Adrenal gland (tissue), 12 donors: ENCODE data around the gene DCTN2. TPM values are rescaled to one million over a fixed set of nuclear protein-coding genes. Genes with fewer than 3 reads are reported as not detected.

ENCODE experiments used
- DNase-seq, 7 donors: peaks; one replicate each; pipeline ENCODE4 v3.0.0-alpha.2; 2019 to 2020
- H3K27ac ChIP-seq, 5 donors: fragments of 200-600 bp; sonication (generic) in 4 of 5; 1 replicate in 3 of 5; 2 replicates in 2 of 5; pipeline versions ENCODE4 v1.5.1 to v1.8.0; 2016 to 2020; ENCODE audit warnings: mild to moderate bottlenecking in 1 of 5
- H3K27me3 ChIP-seq: fragments of 200-600 bp; 2 replicates; pipeline ENCODE4 v1.8.0; 2021
- H3K36me3 ChIP-seq, 2 donors: fragments of 200-600 bp; replicated peaks in 1 of 2; 1 replicate in 1 of 2; 2 replicates in 1 of 2; pipeline versions ENCODE4 v1.5.1 to v1.8.0; 2018 to 2022
- H3K4me1 ChIP-seq, 2 donors: fragments of 200-600 bp; replicated peaks in 1 of 2; 1 replicate in 1 of 2; 2 replicates in 1 of 2; pipeline versions ENCODE4 v1.5.1 to v1.8.0; 2018 to 2021
- H3K4me3 ChIP-seq, 4 donors: fragments of 200-600 bp; sonication (generic) in 3 of 4; one replicate each; pipeline ENCODE4 v1.5.1; 2016 to 2018
- H3K9me3 ChIP-seq, 3 donors: fragments of 200-600 bp; sonication (generic) in 1 of 3; replicated peaks in 1 of 3; 1 replicate in 2 of 3; 2 replicates in 1 of 3; pipeline versions ENCODE4 v1.5.1 to v1.8.0; 2016 to 2021
- POLR2A ChIP-seq, 2 donors: fragments of 450-650 bp; IDR thresholded peaks; one replicate each; pipeline ENCODE4 v1.6.1; 2017; ENCODE audit warnings: antibody characterized with exemption in 2 of 2, mild to moderate bottlenecking in 2 of 2, moderate library complexity in 1 of 2
- WGBS, 4 donors: extraction: QIAGEN DNeasy Blood & Tissue Kit in 2 of 4; methylation state at CpG; one replicate each; pipeline versions ENCODE4 v1.1.5 to v1.1.7; 2013 to 2017; 5-methylcytosine and 5-hydroxymethylcytosine counted together
- intact Hi-C, 2 donors: fragments of 100-400 bp; cut with DNase I; formaldehyde crosslinking; loops; one replicate each; pipeline versions ENCODE4 v1.14.1 to v1.15.0; 2022 to 2023
- polyA plus RNA-seq, 3 donors: library from polyadenylated mRNA; stranded (reverse); fragments of 200-250 nt in 2 of 3; fragments of 350-450 nt in 1 of 3; fragmentation: Illumina TruSeq in 1 of 3; extraction: RNeasy Lipid Tissue Mini Kit (QIAGEN cat#74804) in 1 of 3; gene quantifications; one replicate each; pipeline ENCODE4 v1.2.3, GENCODE V29; 2013 to 2014
- total RNA-seq, 9 donors: library from RNA; depleted of rRNA in 4 of 9; stranded (reverse); fragments of >200 nt in 4 of 9; fragments of 120-200 nt in 1 of 9; fragmentation: NEBNext Ultra II Directional in 1 of 9; extraction: Animal tissue kit (Norgen Biotek cat#: 25700) in 1 of 9; gene quantifications; one replicate each; pipeline versions ENCODE4 v1.1.0 to v1.2.4, GENCODE V29; 2013 to 2023
- TF ChIP-seq, protein P1 (sequence below), 6 experiments: fragments of 450-650 bp in 4 of 6; fragments of 200-600 bp in 2 of 6; sonication (generic) in 1 of 6; IDR thresholded peaks; 1 replicate in 5 of 6; 2 replicates in 1 of 6; pipeline versions ENCODE4 v1.5.1 to v1.8.0; 2016 to 2021; ENCODE audit warnings: antibody characterized with exemption in 6 of 6, mild to moderate bottlenecking in 2 of 6, moderate library complexity in 1 of 6
- donor health status: healthy with polysubstance abuse.
- donor health status: Bipolar disorder and iron deficiency.
- donor health status: DM: yes; HTN: yes; CAD: no.
- donor health status: DM: no; HTN: no; CAD: no.
- donor health status: DM: no; HTN: no; CAD: no.
- donor health status: DM: yes; HTN: yes; CAD: no.

The DCTN2 gene
- total and polyA plus RNA-seq, 12 donors: 81.2 to 238 (median 135) TPM

DNA sequence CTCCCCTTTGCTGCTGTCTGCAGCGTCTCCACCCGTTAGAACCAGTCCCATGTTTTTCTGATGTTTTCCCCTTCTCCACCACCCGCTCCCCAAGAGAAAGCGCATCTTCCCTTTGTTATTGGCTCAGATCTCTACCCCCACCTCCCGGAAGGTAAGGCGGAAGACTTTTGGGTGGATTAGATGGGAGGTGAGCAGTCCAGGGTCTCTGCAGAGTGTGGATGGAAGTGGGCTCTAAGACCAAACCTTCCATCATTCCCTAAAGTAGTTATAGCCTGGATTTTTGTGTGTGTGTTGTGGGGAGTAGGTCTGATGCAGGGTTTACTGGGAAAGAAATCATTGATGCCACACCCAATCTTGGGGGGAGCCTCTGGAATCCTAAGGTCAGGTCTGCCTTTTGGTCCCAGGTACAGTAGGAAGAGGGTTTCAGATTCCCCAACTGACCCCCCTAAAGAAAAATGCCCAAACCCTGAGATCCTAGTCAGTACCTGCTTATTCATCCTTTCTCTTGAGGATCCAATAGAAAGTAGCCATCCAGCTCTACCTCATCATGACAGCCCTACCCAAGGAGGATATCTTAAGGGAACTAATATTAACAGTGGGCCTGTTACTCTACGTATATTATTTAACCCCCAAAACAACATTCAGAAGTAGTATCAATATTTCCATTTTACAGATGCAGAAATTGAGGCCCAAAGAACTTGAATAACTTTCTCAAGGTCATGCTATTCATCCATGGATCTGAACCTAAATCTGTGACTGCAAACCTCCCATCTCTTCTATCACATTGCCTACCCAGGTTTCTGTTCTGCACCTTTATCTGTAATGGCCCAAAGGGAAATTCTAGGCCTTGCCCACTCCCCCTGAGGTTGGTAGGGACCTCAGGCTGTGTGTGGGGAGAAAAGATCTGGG lies 3.9 kb upstream of the DCTN2 start:
- WGBS, 4 donors: 59 to 63% (median 60%) methylated on average over 7 of the region's 7 CpGs
- H3K4me1 ChIP-seq: peaks cover 4 to 10% of the 10 kb centered on the region in 2 donors
- H3K27me3 ChIP-seq: peaks cover 8% of the 10 kb centered on the region
- intact Hi-C loops: no loop called here
- TF ChIP-seq POLR2A (IDR thresholded peaks at IDR 0.05): no peak
- TF ChIP-seq, protein P1, sequence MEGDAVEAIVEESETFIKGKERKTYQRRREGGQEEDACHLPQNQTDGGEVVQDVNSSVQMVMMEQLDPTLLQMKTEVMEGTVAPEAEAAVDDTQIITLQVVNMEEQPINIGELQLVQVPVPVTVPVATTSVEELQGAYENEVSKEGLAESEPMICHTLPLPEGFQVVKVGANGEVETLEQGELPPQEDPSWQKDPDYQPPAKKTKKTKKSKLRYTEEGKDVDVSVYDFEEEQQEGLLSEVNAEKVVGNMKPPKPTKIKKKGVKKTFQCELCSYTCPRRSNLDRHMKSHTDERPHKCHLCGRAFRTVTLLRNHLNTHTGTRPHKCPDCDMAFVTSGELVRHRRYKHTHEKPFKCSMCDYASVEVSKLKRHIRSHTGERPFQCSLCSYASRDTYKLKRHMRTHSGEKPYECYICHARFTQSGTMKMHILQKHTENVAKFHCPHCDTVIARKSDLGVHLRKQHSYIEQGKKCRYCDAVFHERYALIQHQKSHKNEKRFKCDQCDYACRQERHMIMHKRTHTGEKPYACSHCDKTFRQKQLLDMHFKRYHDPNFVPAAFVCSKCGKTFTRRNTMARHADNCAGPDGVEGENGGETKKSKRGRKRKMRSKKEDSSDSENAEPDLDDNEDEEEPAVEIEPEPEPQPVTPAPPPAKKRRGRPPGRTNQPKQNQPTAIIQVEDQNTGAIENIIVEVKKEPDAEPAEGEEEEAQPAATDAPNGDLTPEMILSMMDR (IDR thresholded peaks at IDR 0.05): no peak
- H3K4me3 ChIP-seq: no peak overlapping the region
- no peak for DNase-seq
- H3K36me3 ChIP-seq: no peaks in the 10 kb centered on the region
- H3K27ac ChIP-seq: no peak overlapping the region
- H3K9me3 ChIP-seq: no peaks in the 10 kb centered on the region

DNA sequence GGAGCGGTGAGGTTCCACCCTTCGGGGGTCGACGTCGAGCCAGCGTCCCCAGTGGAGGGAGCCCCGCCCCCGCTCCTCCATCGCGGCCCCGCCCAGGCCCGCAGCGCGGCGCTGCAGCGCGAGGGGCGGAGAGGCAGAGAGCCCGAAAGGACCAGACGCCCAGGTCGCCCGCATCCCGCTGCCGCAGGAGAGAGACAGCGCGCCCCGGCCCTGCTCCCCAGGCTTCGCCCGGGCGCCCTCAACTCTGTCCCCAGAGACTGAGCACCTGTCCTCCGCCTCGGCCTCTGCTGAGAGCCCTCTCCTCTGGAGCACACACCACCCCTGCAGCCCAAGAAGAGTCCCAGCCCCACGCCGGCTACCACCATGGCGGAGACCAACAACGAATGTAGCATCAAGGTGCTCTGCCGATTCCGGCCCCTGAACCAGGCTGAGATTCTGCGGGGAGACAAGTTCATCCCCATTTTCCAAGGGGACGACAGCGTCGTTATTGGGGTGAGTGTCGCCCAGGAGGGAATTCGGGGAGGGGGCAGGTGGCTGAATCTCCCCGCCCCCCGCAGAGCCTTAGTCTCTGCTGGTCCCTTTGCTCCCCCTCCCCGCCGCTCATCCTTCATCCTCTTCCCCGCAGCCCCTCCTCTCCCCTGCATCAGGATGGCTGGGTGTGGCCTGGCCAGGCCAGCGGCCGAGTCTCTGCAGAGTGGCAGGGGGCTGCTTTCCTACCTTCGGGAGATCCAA lies 3.1 kb upstream of the DCTN2 start, which contains the start of gene KIF5A:
Gene KIF5A (plus strand): TSS at position 136 of the 732 bp plus-strand sequence. CDS start 228 bp downstream, at position 364.
- peak within 1 kb of the TSS in 1 of 4 donors; percentile 50 for H3K4me3 ChIP-seq
- no peaks in the 10 kb centered on the region for H3K9me3 ChIP-seq
- H3K36me3 ChIP-seq: no peaks in the 10 kb centered on the region
- peak within 1 kb of the TSS in 1 of 5 donors; percentile 54 for H3K27ac ChIP-seq
- intact Hi-C loops: no loop called here
- no peak for TF ChIP-seq POLR2A (IDR thresholded peaks at IDR 0.05)
- TF ChIP-seq, protein P1 (IDR thresholded peaks at IDR 0.05): peak in 1 of 6 experiments; percentile 4
- peak in 3 of 7 donors; percentile 18 to 41 (median 32) for DNase-seq
- WGBS, 4 donors: 1 to 10% (median 4%) methylated on average over 7 to 52 of the region's 52 CpGs
- H3K4me1 ChIP-seq: peaks cover 11 to 15% of the 10 kb centered on the region in 2 donors
- peaks cover 8% of the 10 kb centered on the region for H3K27me3 ChIP-seq

- no peak for DNase-seq
- TF ChIP-seq, protein P1 (IDR thresholded peaks at IDR 0.05): no peak
- no peak for TF ChIP-seq POLR2A (IDR thresholded peaks at IDR 0.05)
- 37 to 53% (median 39%) methylated on average over 9 to 13 of the region's 13 CpGs for WGBS, 4 donors
- H3K27ac ChIP-seq: peak overlapping the region in 1 of 5 donors; percentile 54
- H3K4me1 ChIP-seq: peaks cover 15 to 18% of the 10 kb centered on the region in 2 donors
- peak overlapping the region in 1 of 4 donors; percentile 50 for H3K4me3 ChIP-seq
- no peaks in the 10 kb centered on the region for H3K36me3 ChIP-seq
- no peaks in the 10 kb centered on the region for H3K9me3 ChIP-seq
- H3K27me3 ChIP-seq: peaks cover 8% of the 10 kb centered on the region
- intact Hi-C loops: no loop called here
These were observed 2.4 kb upstream of the DCTN2 start for GRCh38 chr12:57549203-57549908.
